ENCODE data around the gene BTBD9. TPM values are rescaled to one million over a fixed set of nuclear protein-coding genes. Genes with fewer than 3 reads are reported as not detected.

The BTBD9 gene
- total and polyA plus RNA-seq, 4 donors, result 8.7 to 73.9 (median 28.3) TPM

GRCh38 chr6:38493931-38494547 lies 145.7 kb downstream of the BTBD9 start:
- H3K27me3 ChIP-seq (ENCODE audit: control insufficient read depth in 3 of 3, insufficient read depth in 3 of 3, low read length in 2 of 3), result no peaks in the 10 kb centered on the region
- peak; percentile 94 for TF ChIP-seq CTCF (IDR thresholded peaks at IDR 0.05; ENCODE audit: control extremely low read depth, extremely low read depth)
- H3K4me3 ChIP-seq, result no peak overlapping the region
- H3K4me1 ChIP-seq (ENCODE audit: control insufficient read depth in 5 of 5, insufficient read depth in 5 of 5, low read length in 5 of 5), result peaks cover 0 to 1% (median 0%) of the 10 kb centered on the region in 5 donors
- 42 to 43% methylated on average over 6 of the region's 6 CpGs for WGBS, 2 donors
- no peaks in the 10 kb centered on the region for H3K36me3 ChIP-seq (ENCODE audit: control insufficient read depth in 4 of 4, insufficient read depth in 4 of 4, low read length in 4 of 4)
- ATAC-seq (ENCODE audit: insufficient read depth, low FRiP score) (peak; percentile 62), DNase-seq (peak; percentile 82 to 87 (median 86))
- no peak overlapping the region for H3K9ac ChIP-seq (ENCODE audit: insufficient read depth in 1 of 2, low read length in 2 of 2)
- no peak overlapping the region for H3K27ac ChIP-seq (ENCODE audit: low read depth in 1 of 2, low read length in 1 of 2)
- H3K9me3 ChIP-seq (ENCODE audit: control insufficient read depth in 4 of 4, insufficient read depth in 3 of 4, low read length in 3 of 4), result no peaks in the 10 kb centered on the region

GRCh38 chr6:38492031-38492430 lies 147.7 kb downstream of the BTBD9 start:
- no peak overlapping the region for H3K9ac ChIP-seq (ENCODE audit: insufficient read depth in 1 of 2, low read length in 2 of 2)
- H3K27me3 ChIP-seq (ENCODE audit: control insufficient read depth in 3 of 3, insufficient read depth in 3 of 3, low read length in 2 of 3), result no peaks in the 10 kb centered on the region
- H3K27ac ChIP-seq (ENCODE audit: low read depth in 1 of 2, low read length in 1 of 2), result no peak overlapping the region
- no peaks in the 10 kb centered on the region for H3K9me3 ChIP-seq (ENCODE audit: control insufficient read depth in 4 of 4, insufficient read depth in 3 of 4, low read length in 3 of 4)
- peaks cover 0 to 1% (median 0%) of the 10 kb centered on the region in 5 donors for H3K4me1 ChIP-seq (ENCODE audit: control insufficient read depth in 5 of 5, insufficient read depth in 5 of 5, low read length in 5 of 5)
- no peak for TF ChIP-seq CTCF (IDR thresholded peaks at IDR 0.05; ENCODE audit: control extremely low read depth, extremely low read depth)
- H3K4me3 ChIP-seq, result no peak overlapping the region
- H3K36me3 ChIP-seq (ENCODE audit: control insufficient read depth in 4 of 4, insufficient read depth in 4 of 4, low read length in 4 of 4), result no peaks in the 10 kb centered on the region
- WGBS, 2 donors, result 88 to 93% methylated on average over 2 of the region's 2 CpGs
- no peak for ATAC-seq (ENCODE audit: insufficient read depth, low FRiP score)
- DNase-seq, result no peak

- 85 to 89% methylated on average over 2 of the region's 2 CpGs for WGBS, 2 donors
These were observed 149.8 kb downstream of the BTBD9 start for GRCh38 chr6:38489951-38490350.

More at GRCh38 chr6:38489951-38490350, 149.8 kb downstream of the BTBD9 start:
- ATAC-seq (ENCODE audit: insufficient read depth, low FRiP score) (no peak), DNase-seq (no peak)
- Histone ChIP-seq H3K27me3 (ENCODE audit: control insufficient read depth in 3 of 3, insufficient read depth in 3 of 3, low read length in 2 of 3) (no peaks in the 10 kb centered on the region), H3K9me3 (ENCODE audit: control insufficient read depth in 4 of 4, insufficient read depth in 3 of 4, low read length in 3 of 4) (no peaks in the 10 kb centered on the region), H3K4me3 (no peak overlapping the region), H3K27ac (ENCODE audit: low read depth in 1 of 2, low read length in 1 of 2) (no peak overlapping the region), H3K36me3 (ENCODE audit: control insufficient read depth in 4 of 4, insufficient read depth in 4 of 4, low read length in 4 of 4) (no peaks in the 10 kb centered on the region), H3K9ac (ENCODE audit: insufficient read depth in 1 of 2, low read length in 2 of 2) (no peak overlapping the region), H3K4me1 (ENCODE audit: control insufficient read depth in 5 of 5, insufficient read depth in 5 of 5, low read length in 5 of 5) (peaks cover 0 to 1% (median 0%) of the 10 kb centered on the region in 5 donors)
- TF ChIP-seq CTCF (IDR thresholded peaks at IDR 0.05; ENCODE audit: control extremely low read depth, extremely low read depth), result no peak
